NCI-H128 (cell line): Measurements from ENCODE around the gene CCRL2.
"Not testable (repeated sequence)": the region's sequence is repeated elsewhere in the genome, so short reads cannot be mapped to it uniquely, and the experiment has no call there.

ENCODE experiments used
- DNase-seq: peaks from one replicate; lab custom pipeline; 2025; ENCODE audit not compliant: unreplicated experiment; lab: John Stamatoyannopoulos, UW

The CCRL2 gene

GRCh38 chr3:46402902-46403301 lies 4.2 kb upstream of the CCRL2 start:
- not testable (repeated sequence) for DNase-seq

GRCh38 chr3:46405301-46406019 lies 1.6 kb upstream of the CCRL2 start:
- DNase-seq: no peak

GRCh38 chr3:46406443-46406787 lies 644 bp upstream of the CCRL2 start:
- no peak for DNase-seq

GRCh38 chr3:46407970-46408369 lies 911 bp downstream of the CCRL2 start:
- DNase-seq: no peak

- no peak for DNase-seq
These were observed 1.8 kb downstream of the CCRL2 start for GRCh38 chr3:46408853-46409252.

- no peak for DNase-seq
These were observed 2.9 kb downstream of the CCRL2 start for GRCh38 chr3:46409739-46410489.

GRCh38 chr3:46410669-46411068 lies 3.6 kb downstream of the CCRL2 start:
- no peak for DNase-seq

GRCh38 chr3:46411271-46411670 lies 4.2 kb downstream of the CCRL2 start:
- no peak for DNase-seq

- no peak for DNase-seq
These were observed 5.8 kb downstream of the CCRL2 start for GRCh38 chr3:46412786-46413298.

GRCh38 chr3:46413951-46414350 lies 6.9 kb downstream of the CCRL2 start:
- DNase-seq: no peak

- DNase-seq: no peak
These were observed 7.7 kb downstream of the CCRL2 start for GRCh38 chr3:46414739-46415138.

GRCh38 chr3:46416125-46416810 lies 9.2 kb downstream of the CCRL2 start:
- no peak for DNase-seq

GRCh38 chr3:46416811-46417510 lies 9.9 kb downstream of the CCRL2 start:
- DNase-seq: no peak

GRCh38 chr3:46417841-46418611 lies 11.0 kb downstream of the CCRL2 start:
- no peak for DNase-seq

- no peak for DNase-seq
These were observed 12.8 kb downstream of the CCRL2 start for GRCh38 chr3:46419816-46420215.

GRCh38 chr3:46420931-46421330 lies 13.9 kb downstream of the CCRL2 start:
- DNase-seq: no peak

- DNase-seq: no peak
These were observed 15.6 kb downstream of the CCRL2 start for GRCh38 chr3:46422617-46423016.

- DNase-seq: no peak
These were observed 16.5 kb downstream of the CCRL2 start for GRCh38 chr3:46423588-46423987.

- not testable (repeated sequence) for DNase-seq
These were observed 19.4 kb downstream of the CCRL2 start for GRCh38 chr3:46426476-46426875.

GRCh38 chr3:46427404-46427803 lies 20.3 kb downstream of the CCRL2 start:
- DNase-seq: not testable (repeated sequence)
